Activated gamma-delta T cell treated with anti-CD3 and anti-CD28 coated beads, Interleukin-2, amount 50 U/mL, for 16 hours (primary cell): ENCODE data around the gene C16orf90.

ENCODE experiments used
- DNase-seq: peaks from one replicate; pipeline ENCODE4 v3.0.0-alpha.2; 2020; ENCODE audit warnings: low read depth

The C16orf90 gene

GRCh38 chr16:3495176-3495575, at the start of gene C16orf90:
Gene C16orf90 (minus strand): TSS chr16:3495489. CDS start chr16:3495421, 68 bp downstream.
- DNase-seq = no peak

- no peak for DNase-seq
These were observed 47.5 kb upstream of the C16orf90 start for GRCh38 chr16:3542601-3543373.

- DNase-seq = no peak
These were observed 46.4 kb upstream of the C16orf90 start for GRCh38 chr16:3541527-3542155.

GRCh38 chr16:3538222-3538621, 42.9 kb upstream of the C16orf90 start:
- no peak for DNase-seq

- no peak for DNase-seq
These were observed 41.6 kb upstream of the C16orf90 start for GRCh38 chr16:3536851-3537250.

- DNase-seq = no peak
These were observed 41.0 kb upstream of the C16orf90 start for GRCh38 chr16:3536271-3536731.

- DNase-seq = no peak
These were observed 38.8 kb upstream of the C16orf90 start for GRCh38 chr16:3534126-3534525.

- no peak for DNase-seq
These were observed 37.5 kb upstream of the C16orf90 start for GRCh38 chr16:3532741-3533140.

GRCh38 chr16:3530371-3530914, 35.2 kb upstream of the C16orf90 start:
- no peak for DNase-seq

GRCh38 chr16:3529175-3529574, 33.9 kb upstream of the C16orf90 start:
- no peak for DNase-seq

- DNase-seq = no peak
These were observed 33.1 kb upstream of the C16orf90 start for GRCh38 chr16:3528406-3528805.

GRCh38 chr16:3527216-3527829, 32.0 kb upstream of the C16orf90 start:
- DNase-seq = peak; percentile 23

GRCh38 chr16:3525951-3526350, 30.7 kb upstream of the C16orf90 start:
- no peak for DNase-seq

GRCh38 chr16:3523281-3523680, 28.0 kb upstream of the C16orf90 start:
- DNase-seq = no peak

GRCh38 chr16:3520841-3521240, 25.6 kb upstream of the C16orf90 start:
- DNase-seq = no peak

- DNase-seq = no peak
These were observed 25.1 kb upstream of the C16orf90 start for GRCh38 chr16:3520413-3520812.

GRCh38 chr16:3519581-3519980, 24.3 kb upstream of the C16orf90 start:
- no peak for DNase-seq

- DNase-seq = no peak
These were observed 23.7 kb upstream of the C16orf90 start for GRCh38 chr16:3518986-3519348.

GRCh38 chr16:3518292-3518985, 23.1 kb upstream of the C16orf90 start:
- DNase-seq = no peak

- DNase-seq = no peak
These were observed 20.6 kb upstream of the C16orf90 start for GRCh38 chr16:3515897-3516296.

GRCh38 chr16:3514621-3515020, 19.3 kb upstream of the C16orf90 start:
- DNase-seq = no peak

GRCh38 chr16:3513892-3514583, 18.7 kb upstream of the C16orf90 start:
- no peak for DNase-seq
